Upper lobe of left lung (tissue), 4 donors: ENCODE results near the gene ZNF280B.

Source experiments
- POLR2A ChIP-seq, 4 donors: fragments of 450-650 bp; IDR thresholded peaks; one replicate each; pipeline ENCODE4 v1.5.1; 2016 to 2017; ENCODE audit warnings: antibody characterized with exemption in 4 of 4, mild to moderate bottlenecking in 2 of 4
- TF ChIP-seq, protein P1 (sequence below), 6 experiments: fragments of 450-650 bp in 4 of 6; fragments of 200-600 bp in 2 of 6; sonication (generic) in 2 of 6; IDR thresholded peaks; one replicate each; pipeline ENCODE4 v1.5.1; 2016 to 2019; ENCODE audit warnings: antibody characterized with exemption in 6 of 6

DNA sequence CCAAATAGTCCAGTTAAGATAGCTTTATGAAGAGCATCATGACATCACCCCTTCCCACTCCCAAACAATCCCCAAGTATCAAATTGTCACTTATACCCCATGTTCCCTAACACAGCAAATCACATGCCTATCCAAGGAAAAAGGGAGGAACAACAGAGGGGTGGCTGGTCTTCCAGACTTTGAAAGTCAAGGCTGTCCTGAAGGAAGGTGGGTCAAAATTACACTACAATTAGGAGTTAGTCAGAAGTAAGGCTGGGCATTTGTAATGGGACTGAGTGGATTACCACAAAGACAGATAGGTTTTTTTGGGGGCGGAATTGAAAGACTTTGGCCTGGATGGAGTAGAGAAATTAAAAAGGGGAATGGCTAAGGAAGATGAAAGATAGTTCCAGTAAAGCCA lies 44.6 kb upstream of the ZNF280B start:
- TF ChIP-seq, protein P1, sequence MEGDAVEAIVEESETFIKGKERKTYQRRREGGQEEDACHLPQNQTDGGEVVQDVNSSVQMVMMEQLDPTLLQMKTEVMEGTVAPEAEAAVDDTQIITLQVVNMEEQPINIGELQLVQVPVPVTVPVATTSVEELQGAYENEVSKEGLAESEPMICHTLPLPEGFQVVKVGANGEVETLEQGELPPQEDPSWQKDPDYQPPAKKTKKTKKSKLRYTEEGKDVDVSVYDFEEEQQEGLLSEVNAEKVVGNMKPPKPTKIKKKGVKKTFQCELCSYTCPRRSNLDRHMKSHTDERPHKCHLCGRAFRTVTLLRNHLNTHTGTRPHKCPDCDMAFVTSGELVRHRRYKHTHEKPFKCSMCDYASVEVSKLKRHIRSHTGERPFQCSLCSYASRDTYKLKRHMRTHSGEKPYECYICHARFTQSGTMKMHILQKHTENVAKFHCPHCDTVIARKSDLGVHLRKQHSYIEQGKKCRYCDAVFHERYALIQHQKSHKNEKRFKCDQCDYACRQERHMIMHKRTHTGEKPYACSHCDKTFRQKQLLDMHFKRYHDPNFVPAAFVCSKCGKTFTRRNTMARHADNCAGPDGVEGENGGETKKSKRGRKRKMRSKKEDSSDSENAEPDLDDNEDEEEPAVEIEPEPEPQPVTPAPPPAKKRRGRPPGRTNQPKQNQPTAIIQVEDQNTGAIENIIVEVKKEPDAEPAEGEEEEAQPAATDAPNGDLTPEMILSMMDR (IDR thresholded peaks at IDR 0.05) = no peak
- no peak for TF ChIP-seq POLR2A (IDR thresholded peaks at IDR 0.05)
